Keratinocyte (primary cell): ENCODE results near the gene DUSP8.

Source experiments
- CTCF ChIP-seq, 3 experiments: IDR thresholded peaks in 1 of 3; conservative IDR thresholded peaks in 1 of 3; optimal IDR thresholded peaks in 1 of 3; 2 replicates in 2 of 3; 3 replicates in 1 of 3; pipeline versions ENCODE3 to v1.5.1; 2011; ENCODE audit warnings: low read length in 3 of 3, mild to moderate bottlenecking in 3 of 3, moderate library complexity in 2 of 3, control low read depth in 1 of 3, inconsistent platforms in 1 of 3; ENCODE audit not compliant: insufficient read depth in 2 of 3; ENCODE audit errors: extremely low read depth in 1 of 3
- EZH2 ChIP-seq: IDR thresholded peaks from one replicate; pipeline ENCODE4 v1.6.1; 2012; ENCODE audit warnings: inconsistent platforms, mild to moderate bottlenecking, low read length, moderate library complexity

GRCh38 chr11:1604181-1604580, 32.1 kb upstream of the DUSP8 start:
- TF ChIP-seq CTCF (optimal IDR thresholded peaks at IDR 0.05 in 1 of 3, IDR thresholded peaks at IDR 0.05 in 1 of 3, conservative IDR thresholded peaks at IDR 0.05 in 1 of 3; ENCODE audit: extremely low read depth in 1 of 3, insufficient read depth in 2 of 3, low read length in 3 of 3) (no peak), EZH2 (no peak)
